Parathyroid adenoma (tissue), 2 donors: ENCODE measurements around the gene PRKG1.

Experiments used
- H2AFZ ChIP-seq: fragments of 300-600 bp; sonication (generic); one replicate; pipeline ENCODE4 v1.7.0; 2017; ENCODE audit warnings: antibody characterized with exemption, mild to moderate bottlenecking
- H3K27ac ChIP-seq: fragments of 300-600 bp; sonication (generic); one replicate; pipeline ENCODE4 v1.7.0; 2017
- H3K27me3 ChIP-seq: fragments of 300-600 bp; sonication (generic); one replicate; pipeline ENCODE4 v1.7.0; 2017; ENCODE audit warnings: low read length; ENCODE audit not compliant: control insufficient read depth, insufficient read depth
- H3K36me3 ChIP-seq: fragments of 300-600 bp; sonication (generic); one replicate; pipeline ENCODE4 v1.7.0; 2017; ENCODE audit warnings: low read length; ENCODE audit not compliant: control insufficient read depth, insufficient read depth
- H3K4me1 ChIP-seq: fragments of 300-600 bp; sonication (generic); one replicate; pipeline ENCODE4 v1.7.0; 2017; ENCODE audit warnings: control low read depth
- H3K4me2 ChIP-seq: fragments of 300-600 bp; sonication (generic); one replicate; pipeline ENCODE4 v1.7.0; 2017; ENCODE audit warnings: low read length
- H3K4me3 ChIP-seq: fragments of 300-600 bp; sonication (generic); one replicate; pipeline ENCODE4 v1.7.0; 2017; ENCODE audit warnings: low read depth, low read length
- H3K79me2 ChIP-seq: fragments of 300-600 bp; sonication (generic); one replicate; pipeline ENCODE4 v1.7.0; 2017; ENCODE audit warnings: control low read depth
- H3K9ac ChIP-seq: fragments of 300-600 bp; sonication (generic); one replicate; pipeline ENCODE4 v1.7.0; 2017; ENCODE audit warnings: mild to moderate bottlenecking
- H3K9me3 ChIP-seq: fragments of 300-600 bp; sonication (generic); one replicate; pipeline ENCODE4 v1.7.0; 2017; ENCODE audit warnings: low read length; ENCODE audit not compliant: control insufficient read depth
- CTCF ChIP-seq: fragments of 300-600 bp; sonication (generic); IDR thresholded peaks from one replicate; pipeline ENCODE4 v1.7.0; 2017; ENCODE audit warnings: antibody characterized with exemption, mild to moderate bottlenecking
- donor health status: primary hyperparathyroidism.

Gene PRKG1

GRCh38 chr10:51095444-51095843 is 21.2 kb downstream of the PRKG1 start:
- no peaks in the 10 kb centered on the region for H3K4me1 ChIP-seq
- no peak overlapping the region for H3K9ac ChIP-seq

GRCh38 chr10:51097546-51097945 is 23.3 kb downstream of the PRKG1 start:
- H3K4me3 ChIP-seq, result no peak overlapping the region
- no peaks in the 10 kb centered on the region for H3K36me3 ChIP-seq
- H3K4me1 ChIP-seq, result no peaks in the 10 kb centered on the region
- no peak overlapping the region for H3K27ac ChIP-seq
- no peak overlapping the region for H3K4me2 ChIP-seq
- H3K79me2 ChIP-seq, result peaks cover 30% of the 10 kb centered on the region
- H3K9me3 ChIP-seq, result no peaks in the 10 kb centered on the region
- TF ChIP-seq CTCF, result no peak
- H3K9ac ChIP-seq, result no peak overlapping the region
- no peak overlapping the region for H2AFZ ChIP-seq
- H3K27me3 ChIP-seq, result no peaks in the 10 kb centered on the region

More at GRCh38 chr10:51095444-51095843, 21.2 kb downstream of the PRKG1 start:
- Histone ChIP-seq H2AFZ (no peak overlapping the region), H3K36me3 (no peaks in the 10 kb centered on the region), H3K27me3 (no peaks in the 10 kb centered on the region), H3K4me2 (no peak overlapping the region), H3K9me3 (no peaks in the 10 kb centered on the region), H3K79me2 (peaks cover 30% of the 10 kb centered on the region), H3K4me3 (no peak overlapping the region), H3K27ac (no peak overlapping the region)
- TF ChIP-seq CTCF, result no peak

- Histone ChIP-seq H2AFZ (no peak overlapping the region), H3K4me2 (no peak overlapping the region), H3K36me3 (no peaks in the 10 kb centered on the region), H3K4me3 (no peak overlapping the region), H3K4me1 (no peaks in the 10 kb centered on the region), H3K9ac (no peak overlapping the region), H3K27ac (no peak overlapping the region), H3K9me3 (no peaks in the 10 kb centered on the region), H3K27me3 (no peaks in the 10 kb centered on the region), H3K79me2 (peaks cover 33% of the 10 kb centered on the region)
- no peak for TF ChIP-seq CTCF
Measured at GRCh38 chr10:51100221-51100620, 25.9 kb downstream of the PRKG1 start.

GRCh38 chr10:51103554-51104217 is 29.4 kb downstream of the PRKG1 start:
- Histone ChIP-seq H3K4me2 (no peak overlapping the region), H3K9ac (no peak overlapping the region), H3K4me3 (no peak overlapping the region), H3K36me3 (no peaks in the 10 kb centered on the region), H3K27ac (no peak overlapping the region), H3K27me3 (no peaks in the 10 kb centered on the region), H3K4me1 (no peaks in the 10 kb centered on the region), H3K79me2 (peaks cover 17% of the 10 kb centered on the region), H2AFZ (no peak overlapping the region), H3K9me3 (no peaks in the 10 kb centered on the region)
- TF ChIP-seq CTCF, result no peak

- Histone ChIP-seq H2AFZ (no peak overlapping the region), H3K4me3 (no peak overlapping the region), H3K4me2 (no peak overlapping the region), H3K9ac (no peak overlapping the region), H3K4me1 (no peaks in the 10 kb centered on the region), H3K9me3 (no peaks in the 10 kb centered on the region), H3K27ac (no peak overlapping the region), H3K79me2 (peaks cover 7% of the 10 kb centered on the region), H3K27me3 (no peaks in the 10 kb centered on the region), H3K36me3 (no peaks in the 10 kb centered on the region)
- TF ChIP-seq CTCF, result no peak
Measured at GRCh38 chr10:51106311-51106945, 32.1 kb downstream of the PRKG1 start.
